ENCODE data around the gene TREML2. TPM values are rescaled to one million over a fixed set of nuclear protein-coding genes. Genes with fewer than 3 reads are reported as not detected.

TREML2 gene
- total RNA-seq, 1 donor from 2014 or later: not detected

DNA sequence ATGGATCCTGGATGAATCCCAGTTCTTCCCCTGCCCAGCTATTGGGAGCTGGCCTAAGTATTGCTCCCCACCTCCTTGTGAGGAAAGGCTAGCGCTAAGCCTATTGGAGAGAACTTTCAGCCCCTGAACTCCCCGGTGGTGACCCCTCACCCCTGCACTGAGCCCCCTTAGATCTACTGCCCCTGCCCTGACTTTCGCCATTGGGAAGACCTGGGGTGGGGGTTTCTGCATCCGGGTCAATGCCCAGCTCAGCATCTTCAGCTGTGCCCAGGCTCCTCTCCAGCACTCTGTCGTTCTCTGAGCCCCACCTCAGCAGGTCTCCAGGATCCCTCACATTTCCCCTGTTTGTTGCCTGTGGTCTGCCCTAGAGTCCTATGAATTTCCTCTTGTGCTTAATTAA, 36.2 kb upstream of the TREML2 start:
- H3K27ac Mint-ChIP-seq: no peak overlapping the region
- no peaks in the 10 kb centered on the region for H3K36me3 Mint-ChIP-seq (ENCODE audit: insufficient read depth)
- H3K4me3 Mint-ChIP-seq (ENCODE audit: low read depth): no peak overlapping the region
- H3K27me3 Mint-ChIP-seq: peaks cover 54% of the 10 kb centered on the region
- no peaks in the 10 kb centered on the region for H3K4me1 Mint-ChIP-seq (ENCODE audit: low read depth)
- TF ChIP-seq, protein P1, sequence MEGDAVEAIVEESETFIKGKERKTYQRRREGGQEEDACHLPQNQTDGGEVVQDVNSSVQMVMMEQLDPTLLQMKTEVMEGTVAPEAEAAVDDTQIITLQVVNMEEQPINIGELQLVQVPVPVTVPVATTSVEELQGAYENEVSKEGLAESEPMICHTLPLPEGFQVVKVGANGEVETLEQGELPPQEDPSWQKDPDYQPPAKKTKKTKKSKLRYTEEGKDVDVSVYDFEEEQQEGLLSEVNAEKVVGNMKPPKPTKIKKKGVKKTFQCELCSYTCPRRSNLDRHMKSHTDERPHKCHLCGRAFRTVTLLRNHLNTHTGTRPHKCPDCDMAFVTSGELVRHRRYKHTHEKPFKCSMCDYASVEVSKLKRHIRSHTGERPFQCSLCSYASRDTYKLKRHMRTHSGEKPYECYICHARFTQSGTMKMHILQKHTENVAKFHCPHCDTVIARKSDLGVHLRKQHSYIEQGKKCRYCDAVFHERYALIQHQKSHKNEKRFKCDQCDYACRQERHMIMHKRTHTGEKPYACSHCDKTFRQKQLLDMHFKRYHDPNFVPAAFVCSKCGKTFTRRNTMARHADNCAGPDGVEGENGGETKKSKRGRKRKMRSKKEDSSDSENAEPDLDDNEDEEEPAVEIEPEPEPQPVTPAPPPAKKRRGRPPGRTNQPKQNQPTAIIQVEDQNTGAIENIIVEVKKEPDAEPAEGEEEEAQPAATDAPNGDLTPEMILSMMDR (IDR thresholded peaks at IDR 0.05; ENCODE audit: unreplicated experiment): no peak
- no peak for DNase-seq (ENCODE audit: low spot score, unreplicated experiment)
- no peaks in the 10 kb centered on the region for H3K9me3 Mint-ChIP-seq (ENCODE audit: low read depth)

DNA sequence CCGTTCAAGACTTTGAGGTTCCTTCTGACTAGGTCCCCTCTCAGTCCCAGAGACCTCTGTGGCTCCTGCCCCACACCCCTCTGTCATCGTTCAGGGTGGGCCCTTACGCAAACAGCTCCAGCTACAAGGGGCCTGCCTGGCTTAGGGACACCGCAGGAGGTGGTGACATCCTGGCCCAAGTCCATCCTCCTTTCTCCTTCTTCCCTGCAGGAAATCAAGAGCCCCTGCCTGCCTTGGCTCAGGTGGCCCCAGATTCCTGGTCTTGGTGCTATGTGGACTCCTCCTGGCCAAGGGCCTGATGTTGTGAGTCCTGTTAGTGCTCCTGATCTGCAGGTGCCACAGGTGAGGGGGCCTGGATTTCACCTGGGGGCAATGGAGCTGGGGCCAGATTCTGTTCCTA, 35.3 kb upstream of the TREML2 start:
- TF ChIP-seq, protein P1 (IDR thresholded peaks at IDR 0.05; ENCODE audit: unreplicated experiment): no peak
- H3K27ac Mint-ChIP-seq: no peak overlapping the region
- H3K27me3 Mint-ChIP-seq: peaks cover 51% of the 10 kb centered on the region
- no peaks in the 10 kb centered on the region for H3K36me3 Mint-ChIP-seq (ENCODE audit: insufficient read depth)
- H3K4me3 Mint-ChIP-seq (ENCODE audit: low read depth): no peak overlapping the region
- H3K4me1 Mint-ChIP-seq (ENCODE audit: low read depth): no peaks in the 10 kb centered on the region
- DNase-seq (ENCODE audit: low spot score, unreplicated experiment): no peak
- no peaks in the 10 kb centered on the region for H3K9me3 Mint-ChIP-seq (ENCODE audit: low read depth)

DNA sequence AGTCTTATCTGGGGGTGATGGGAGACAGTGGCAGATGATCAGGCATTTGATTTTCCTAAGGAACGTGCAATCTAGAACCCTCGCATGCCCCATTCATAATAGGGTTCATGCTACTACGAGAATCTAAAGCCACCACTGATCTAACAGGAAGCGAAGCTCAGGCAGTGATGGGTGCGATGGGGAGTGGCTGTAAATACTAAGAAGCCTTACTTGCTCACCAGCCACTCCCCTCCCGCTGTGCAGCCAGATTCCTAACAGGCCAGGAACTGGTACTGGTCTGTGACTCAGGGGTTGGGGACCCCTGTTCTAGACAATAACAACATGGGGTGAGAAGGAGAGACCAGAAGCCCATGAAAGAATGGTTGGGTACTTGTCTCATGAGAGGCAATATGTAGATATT, 31.7 kb upstream of the TREML2 start:
- no peak for DNase-seq (ENCODE audit: low spot score, unreplicated experiment)
- no peak overlapping the region for H3K27ac Mint-ChIP-seq
- peaks cover 33% of the 10 kb centered on the region for H3K27me3 Mint-ChIP-seq
- TF ChIP-seq, protein P1 (IDR thresholded peaks at IDR 0.05; ENCODE audit: unreplicated experiment): no peak
- no peaks in the 10 kb centered on the region for H3K4me1 Mint-ChIP-seq (ENCODE audit: low read depth)
- no peaks in the 10 kb centered on the region for H3K9me3 Mint-ChIP-seq (ENCODE audit: low read depth)
- no peaks in the 10 kb centered on the region for H3K36me3 Mint-ChIP-seq (ENCODE audit: insufficient read depth)
- H3K4me3 Mint-ChIP-seq (ENCODE audit: low read depth): no peak overlapping the region

DNA sequence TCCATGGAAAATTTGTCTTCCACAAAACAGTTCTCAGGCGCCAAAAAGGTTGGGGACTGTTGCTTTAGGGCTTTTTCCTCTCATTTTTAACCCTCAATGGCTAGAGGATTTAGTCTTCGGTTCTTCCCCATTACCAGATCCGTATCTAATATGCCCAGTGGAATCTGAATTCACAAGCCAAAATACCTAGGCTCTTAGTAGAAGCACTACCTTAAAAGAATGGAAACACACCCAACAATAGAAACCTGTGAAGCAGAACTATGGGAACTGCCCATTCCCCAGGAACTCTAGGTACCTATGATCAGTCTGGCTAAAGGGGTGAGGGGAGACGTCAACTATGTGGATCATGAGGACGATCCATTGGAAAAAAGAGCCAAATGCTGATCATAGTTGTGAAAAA, 30.3 kb upstream of the TREML2 start:
- Mint-ChIP-seq H3K27ac (no peak overlapping the region), H3K9me3 (ENCODE audit: low read depth) (no peaks in the 10 kb centered on the region), H3K27me3 (peaks cover 20% of the 10 kb centered on the region), H3K4me3 (ENCODE audit: low read depth) (no peak overlapping the region), H3K36me3 (ENCODE audit: insufficient read depth) (no peaks in the 10 kb centered on the region), H3K4me1 (ENCODE audit: low read depth) (no peaks in the 10 kb centered on the region)
- no peak for DNase-seq (ENCODE audit: low spot score, unreplicated experiment)
- TF ChIP-seq, protein P1 (IDR thresholded peaks at IDR 0.05; ENCODE audit: unreplicated experiment): no peak

DNA sequence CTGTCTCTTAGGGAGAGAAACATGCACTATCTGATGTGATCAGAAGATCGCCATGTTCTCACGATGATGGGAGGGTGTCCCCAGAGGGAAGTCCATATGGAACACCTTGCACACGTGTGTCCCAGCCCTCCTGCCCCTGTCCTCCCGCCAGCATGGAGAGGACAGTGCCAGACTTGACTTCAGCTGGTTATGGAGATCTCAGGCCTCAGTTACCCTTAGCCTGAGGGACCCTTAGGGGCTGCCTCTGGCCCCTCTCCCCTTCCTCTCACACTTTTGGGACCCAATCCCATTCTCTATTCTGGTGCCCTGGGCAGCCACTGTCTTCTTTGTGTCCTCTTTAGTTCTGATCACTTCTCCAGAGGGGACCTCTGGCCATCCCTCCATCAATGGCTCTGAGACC, 28.8 kb upstream of the TREML2 start:
- DNase-seq (ENCODE audit: low spot score, unreplicated experiment): no peak
- H3K27ac Mint-ChIP-seq: no peak overlapping the region
- H3K4me1 Mint-ChIP-seq (ENCODE audit: low read depth): no peaks in the 10 kb centered on the region
- H3K27me3 Mint-ChIP-seq: peaks cover 19% of the 10 kb centered on the region
- no peaks in the 10 kb centered on the region for H3K36me3 Mint-ChIP-seq (ENCODE audit: insufficient read depth)
- TF ChIP-seq, protein P1 (IDR thresholded peaks at IDR 0.05; ENCODE audit: unreplicated experiment): no peak
- H3K4me3 Mint-ChIP-seq (ENCODE audit: low read depth): no peak overlapping the region
- no peaks in the 10 kb centered on the region for H3K9me3 Mint-ChIP-seq (ENCODE audit: low read depth)
